Liver (tissue), 9 donors: ENCODE results near the gene RNASE8. TPM values are rescaled to one million over a fixed set of nuclear protein-coding genes. Genes with fewer than 3 reads are reported as not detected.

Experiments used
- DNase-seq: peaks from one replicate; pipeline ENCODE4 v3.0.0-alpha.2; 2017; ENCODE audit warnings: low spot score
- H3K27ac ChIP-seq, 2 donors: one replicate each; pipeline ENCODE4 v1.7.0; 2013; ENCODE audit warnings: inconsistent platforms in 2 of 2, low read length in 2 of 2, control low read depth in 1 of 2, low read depth in 1 of 2, mild to moderate bottlenecking in 1 of 2
- H3K27me3 ChIP-seq, 4 donors: one replicate each; pipeline versions ENCODE4 v1.6.1 to v1.7.0; 2013; ENCODE audit warnings: low read length in 3 of 4, inconsistent platforms in 1 of 4, mild to moderate bottlenecking in 1 of 4, moderate library complexity in 1 of 4; ENCODE audit not compliant: control insufficient read depth in 4 of 4, insufficient read depth in 4 of 4
- H3K36me3 ChIP-seq, 4 donors: one replicate each; pipeline versions ENCODE4 v1.6.1 to v1.7.0; 2013; ENCODE audit warnings: low read length in 3 of 4, mild to moderate bottlenecking in 3 of 4, low read depth in 1 of 4, moderate library complexity in 1 of 4; ENCODE audit not compliant: control insufficient read depth in 4 of 4, insufficient read depth in 3 of 4
- H3K4me1 ChIP-seq, 4 donors: one replicate each; pipeline versions ENCODE4 v1.6.1 to v1.7.0; 2013; ENCODE audit warnings: low read length in 3 of 4, mild to moderate bottlenecking in 3 of 4, moderate library complexity in 1 of 4; ENCODE audit not compliant: control insufficient read depth in 4 of 4, insufficient read depth in 4 of 4
- H3K4me3 ChIP-seq, 3 donors: one replicate each; pipeline versions ENCODE4 v1.6.1 to v1.7.0; 2013; ENCODE audit warnings: low read length in 3 of 3, control low read depth in 1 of 3, low read depth in 1 of 3, mild to moderate bottlenecking in 1 of 3
- H3K9ac ChIP-seq, 2 donors: one replicate each; pipeline ENCODE4 v1.7.0; 2013; ENCODE audit warnings: low read length in 2 of 2, mild to moderate bottlenecking in 2 of 2, moderate library complexity in 2 of 2, control low read depth in 1 of 2, low read depth in 1 of 2
- H3K9me3 ChIP-seq, 4 donors: one replicate each; pipeline versions ENCODE4 v1.6.1 to v1.7.0; 2013; ENCODE audit warnings: low read length in 3 of 4; ENCODE audit not compliant: control insufficient read depth in 4 of 4
- EGR1 ChIP-seq, 2 donors: IDR thresholded peaks; 2 replicates each; pipeline ENCODE4 v1.6.1; 2016 to 2018; ENCODE audit warnings: antibody characterized with exemption in 2 of 2, low read depth in 2 of 2
- FOXA1 ChIP-seq: IDR thresholded peaks from 2 replicates; pipeline ENCODE4 v1.6.1; 2016; ENCODE audit warnings: antibody characterized with exemption
- GABPA ChIP-seq, 2 donors: IDR thresholded peaks in 1 of 2; conservative IDR thresholded peaks in 1 of 2; 2 replicates each; pipeline ENCODE4 v1.6.1; 2016; ENCODE audit warnings: antibody characterized with exemption in 2 of 2, mild to moderate bottlenecking in 1 of 2, moderate library complexity in 1 of 2
- HNF4A ChIP-seq, 2 donors: conservative IDR thresholded peaks; 2 replicates each; pipeline ENCODE4 v1.6.1; 2016; ENCODE audit warnings: antibody characterized with exemption in 2 of 2, mild to moderate bottlenecking in 2 of 2
- HNF4G ChIP-seq: IDR thresholded peaks from 2 replicates; pipeline ENCODE4 v1.6.1; 2016; ENCODE audit warnings: antibody characterized with exemption
- JUND ChIP-seq, 2 donors: IDR thresholded peaks; 2 replicates each; pipeline ENCODE4 v1.6.1; 2016; ENCODE audit warnings: antibody characterized with exemption in 2 of 2
- NR2F2 ChIP-seq: IDR thresholded peaks from 2 replicates; pipeline ENCODE4 v1.6.1; 2016; ENCODE audit warnings: antibody characterized with exemption
- RAD21 ChIP-seq, 2 donors: IDR thresholded peaks; 2 replicates each; pipeline ENCODE4 v1.6.1; 2016; ENCODE audit warnings: antibody characterized with exemption in 2 of 2, mild to moderate bottlenecking in 2 of 2
- RXRA ChIP-seq, 2 donors: IDR thresholded peaks; 2 replicates each; pipeline ENCODE4 v1.6.1; 2017 to 2018; ENCODE audit warnings: antibody characterized with exemption in 2 of 2, mild to moderate bottlenecking in 1 of 2
- SP1 ChIP-seq: IDR thresholded peaks from 2 replicates; pipeline ENCODE4 v1.6.1; 2018; ENCODE audit warnings: antibody characterized with exemption, mild to moderate bottlenecking
- TAF1 ChIP-seq: conservative IDR thresholded peaks from 2 replicates; pipeline ENCODE4 v1.6.1; 2016; ENCODE audit warnings: antibody characterized with exemption, mild to moderate bottlenecking
- YY1 ChIP-seq: IDR thresholded peaks from 2 replicates; pipeline ENCODE4 v1.6.1; 2016; ENCODE audit warnings: antibody characterized with exemption, mild to moderate bottlenecking
- WGBS: extraction: QIAGEN DNeasy Blood & Tissue Kit; methylation state at CpG from one replicate; pipeline ENCODE4 v1.1.7; 2013; 5-methylcytosine and 5-hydroxymethylcytosine counted together
- polyA plus RNA-seq, 2 donors: library from polyadenylated mRNA; stranded (reverse) in 1 of 2; unstranded in 1 of 2; fragments of 200-250 nt in 1 of 2; fragments of >200 nt in 1 of 2; fragmentation: Nextera tagmentation in 1 of 2; extraction: Ambion mirVana in 1 of 2; gene quantifications; one replicate each; pipeline versions ENCODE4 v1.2.1 to v1.2.3, GENCODE V29; 2013 to 2015
- total RNA-seq, 2 donors: library from RNA; depleted of rRNA; stranded (reverse); fragments of >200 nt; gene quantifications; one replicate each; pipeline ENCODE4 v1.2.3, GENCODE V29; 2014
- TF ChIP-seq, protein P1 (sequence below): fragments of 150-350 bp; IDR thresholded peaks from 2 replicates; pipeline ENCODE4 v1.5.1; 2017; ENCODE audit warnings: improper control_type of control experiment, low read depth, low read length; ENCODE audit not compliant: missing input control
- TF ChIP-seq, protein P2 (sequence below): IDR thresholded peaks from 2 replicates; pipeline ENCODE4 v1.6.1; 2016; ENCODE audit warnings: antibody characterized with exemption
- TF ChIP-seq, protein P3 (sequence below): IDR thresholded peaks from 2 replicates; pipeline ENCODE4 v1.6.1; 2016; ENCODE audit warnings: antibody characterized with exemption
- TF ChIP-seq, protein P4 (sequence below): IDR thresholded peaks from 2 replicates; pipeline ENCODE4 v1.6.1; 2016; ENCODE audit warnings: antibody characterized with exemption, mild to moderate bottlenecking
- TF ChIP-seq, protein P5 (sequence below): IDR thresholded peaks from 2 replicates; pipeline ENCODE4 v1.6.1; 2016; ENCODE audit warnings: antibody characterized with exemption
- donor health status: healthy.
- donor health status: healthy.
- donor health status: healthy.
- donor health status: healthy.
- donor health status: healthy.

The RNASE8 gene
- total and polyA plus RNA-seq, 4 donors, result not detected

DNA sequence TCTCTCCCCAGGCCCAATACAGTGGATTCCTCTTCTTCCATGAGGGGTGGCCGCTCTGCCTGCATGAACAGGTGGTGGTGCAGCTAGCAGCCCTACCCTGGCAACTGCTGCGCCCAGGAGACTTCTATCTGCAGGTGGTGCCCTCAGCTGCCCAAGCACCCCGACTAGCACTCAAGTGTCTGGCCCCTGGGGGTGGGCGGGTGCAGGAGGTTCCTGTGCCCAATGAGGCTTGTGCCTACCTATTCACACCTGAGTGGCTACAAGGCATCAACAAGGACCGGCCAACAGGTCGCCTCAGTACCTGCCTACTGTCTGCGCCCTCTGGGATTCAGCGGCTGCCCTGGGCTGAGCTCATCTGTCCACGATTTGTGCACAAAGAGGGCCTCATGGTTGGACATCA is 16.3 kb downstream of the RNASE8 start:
- no peak for TF ChIP-seq RXRA (IDR thresholded peaks at IDR 0.05)
- TF ChIP-seq, protein P1, sequence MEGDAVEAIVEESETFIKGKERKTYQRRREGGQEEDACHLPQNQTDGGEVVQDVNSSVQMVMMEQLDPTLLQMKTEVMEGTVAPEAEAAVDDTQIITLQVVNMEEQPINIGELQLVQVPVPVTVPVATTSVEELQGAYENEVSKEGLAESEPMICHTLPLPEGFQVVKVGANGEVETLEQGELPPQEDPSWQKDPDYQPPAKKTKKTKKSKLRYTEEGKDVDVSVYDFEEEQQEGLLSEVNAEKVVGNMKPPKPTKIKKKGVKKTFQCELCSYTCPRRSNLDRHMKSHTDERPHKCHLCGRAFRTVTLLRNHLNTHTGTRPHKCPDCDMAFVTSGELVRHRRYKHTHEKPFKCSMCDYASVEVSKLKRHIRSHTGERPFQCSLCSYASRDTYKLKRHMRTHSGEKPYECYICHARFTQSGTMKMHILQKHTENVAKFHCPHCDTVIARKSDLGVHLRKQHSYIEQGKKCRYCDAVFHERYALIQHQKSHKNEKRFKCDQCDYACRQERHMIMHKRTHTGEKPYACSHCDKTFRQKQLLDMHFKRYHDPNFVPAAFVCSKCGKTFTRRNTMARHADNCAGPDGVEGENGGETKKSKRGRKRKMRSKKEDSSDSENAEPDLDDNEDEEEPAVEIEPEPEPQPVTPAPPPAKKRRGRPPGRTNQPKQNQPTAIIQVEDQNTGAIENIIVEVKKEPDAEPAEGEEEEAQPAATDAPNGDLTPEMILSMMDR, result no peak
- TF ChIP-seq GABPA (IDR thresholded peaks at IDR 0.05 in 1 of 2, conservative IDR thresholded peaks at IDR 0.05 in 1 of 2), result no peak
- TF ChIP-seq HNF4A (conservative IDR thresholded peaks at IDR 0.05), result no peak
- TF ChIP-seq, protein P2, sequence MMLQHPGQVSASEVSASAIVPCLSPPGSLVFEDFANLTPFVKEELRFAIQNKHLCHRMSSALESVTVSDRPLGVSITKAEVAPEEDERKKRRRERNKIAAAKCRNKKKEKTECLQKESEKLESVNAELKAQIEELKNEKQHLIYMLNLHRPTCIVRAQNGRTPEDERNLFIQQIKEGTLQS, result no peak
- no peak for TF ChIP-seq NR2F2
- TF ChIP-seq SP1, result no peak
- TF ChIP-seq, protein P3, sequence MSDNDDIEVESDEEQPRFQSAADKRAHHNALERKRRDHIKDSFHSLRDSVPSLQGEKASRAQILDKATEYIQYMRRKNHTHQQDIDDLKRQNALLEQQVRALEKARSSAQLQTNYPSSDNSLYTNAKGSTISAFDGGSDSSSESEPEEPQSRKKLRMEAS, result no peak
- TF ChIP-seq TAF1, result no peak
- TF ChIP-seq YY1, result no peak
- no peak for TF ChIP-seq JUND (IDR thresholded peaks at IDR 0.05)
- TF ChIP-seq FOXA1, result no peak
- TF ChIP-seq, protein P4, sequence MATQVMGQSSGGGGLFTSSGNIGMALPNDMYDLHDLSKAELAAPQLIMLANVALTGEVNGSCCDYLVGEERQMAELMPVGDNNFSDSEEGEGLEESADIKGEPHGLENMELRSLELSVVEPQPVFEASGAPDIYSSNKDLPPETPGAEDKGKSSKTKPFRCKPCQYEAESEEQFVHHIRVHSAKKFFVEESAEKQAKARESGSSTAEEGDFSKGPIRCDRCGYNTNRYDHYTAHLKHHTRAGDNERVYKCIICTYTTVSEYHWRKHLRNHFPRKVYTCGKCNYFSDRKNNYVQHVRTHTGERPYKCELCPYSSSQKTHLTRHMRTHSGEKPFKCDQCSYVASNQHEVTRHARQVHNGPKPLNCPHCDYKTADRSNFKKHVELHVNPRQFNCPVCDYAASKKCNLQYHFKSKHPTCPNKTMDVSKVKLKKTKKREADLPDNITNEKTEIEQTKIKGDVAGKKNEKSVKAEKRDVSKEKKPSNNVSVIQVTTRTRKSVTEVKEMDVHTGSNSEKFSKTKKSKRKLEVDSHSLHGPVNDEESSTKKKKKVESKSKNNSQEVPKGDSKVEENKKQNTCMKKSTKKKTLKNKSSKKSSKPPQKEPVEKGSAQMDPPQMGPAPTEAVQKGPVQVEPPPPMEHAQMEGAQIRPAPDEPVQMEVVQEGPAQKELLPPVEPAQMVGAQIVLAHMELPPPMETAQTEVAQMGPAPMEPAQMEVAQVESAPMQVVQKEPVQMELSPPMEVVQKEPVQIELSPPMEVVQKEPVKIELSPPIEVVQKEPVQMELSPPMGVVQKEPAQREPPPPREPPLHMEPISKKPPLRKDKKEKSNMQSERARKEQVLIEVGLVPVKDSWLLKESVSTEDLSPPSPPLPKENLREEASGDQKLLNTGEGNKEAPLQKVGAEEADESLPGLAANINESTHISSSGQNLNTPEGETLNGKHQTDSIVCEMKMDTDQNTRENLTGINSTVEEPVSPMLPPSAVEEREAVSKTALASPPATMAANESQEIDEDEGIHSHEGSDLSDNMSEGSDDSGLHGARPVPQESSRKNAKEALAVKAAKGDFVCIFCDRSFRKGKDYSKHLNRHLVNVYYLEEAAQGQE, result no peak
- no peak for TF ChIP-seq HNF4G
- no peak for TF ChIP-seq EGR1 (IDR thresholded peaks at IDR 0.05; ENCODE audit: low read depth in 2 of 2)
- no peak overlapping the region for H3K9ac ChIP-seq
- DNase-seq, result no peak
- no peaks in the 10 kb centered on the region for H3K27me3 ChIP-seq
- WGBS, result 88% methylated on average over 9 of the region's 9 CpGs
- H3K4me3 ChIP-seq, result no peak overlapping the region
- H3K9me3 ChIP-seq, result no peaks in the 10 kb centered on the region
- peaks cover 7 to 37% (median 26%) of the 10 kb centered on the region in 4 donors for H3K4me1 ChIP-seq
- no peak overlapping the region for H3K27ac ChIP-seq
- H3K36me3 ChIP-seq, result peaks cover 5 to 38% (median 18%) of the 10 kb centered on the region in 4 donors

DNA sequence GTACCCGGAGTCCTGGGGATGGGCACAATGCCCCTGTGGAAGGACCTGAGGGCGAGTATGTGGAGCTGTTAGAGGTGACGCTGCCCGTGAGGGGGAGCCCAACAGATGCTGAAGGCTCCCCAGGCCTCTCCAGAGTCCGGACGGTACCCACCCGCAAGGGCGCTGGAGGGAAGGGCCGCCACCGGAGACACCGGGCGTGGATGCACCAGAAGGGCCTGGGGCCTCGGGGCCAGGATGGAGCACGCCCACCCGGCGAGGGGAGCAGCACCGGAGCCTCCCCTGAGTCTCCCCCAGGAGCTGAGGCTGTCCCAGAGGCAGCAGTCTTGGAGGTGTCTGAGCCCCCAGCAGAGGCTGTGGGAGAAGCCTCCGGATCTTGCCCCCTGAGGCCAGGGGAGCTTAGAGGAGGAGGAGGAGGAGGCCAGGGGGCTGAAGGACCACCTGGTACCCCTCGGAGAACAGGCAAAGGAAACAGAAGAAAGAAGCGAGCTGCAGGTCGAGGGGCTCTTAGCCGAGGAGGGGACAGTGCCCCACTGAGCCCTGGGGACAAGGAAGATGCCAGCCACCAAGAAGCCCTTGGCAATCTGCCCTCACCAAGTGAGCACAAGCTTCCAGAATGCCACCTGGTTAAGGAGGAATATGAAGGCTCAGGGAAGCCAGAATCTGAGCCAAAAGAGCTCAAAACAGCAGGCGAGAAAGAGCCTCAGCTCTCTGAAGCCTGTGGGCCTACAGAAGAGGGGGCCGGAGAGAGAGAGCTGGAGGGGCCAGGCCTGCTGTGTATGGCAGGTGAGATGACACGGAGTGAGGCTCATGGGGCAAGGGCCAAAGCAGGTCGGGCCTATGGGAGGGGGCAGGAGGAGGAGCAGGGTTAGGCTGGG is 17.0 kb downstream of the RNASE8 start:
- TF ChIP-seq JUND (IDR thresholded peaks at IDR 0.05) (no peak), EGR1 (IDR thresholded peaks at IDR 0.05; ENCODE audit: low read depth in 2 of 2) (no peak), RAD21 (IDR thresholded peaks at IDR 0.05) (no peak), HNF4A (conservative IDR thresholded peaks at IDR 0.05) (no peak), GABPA (IDR thresholded peaks at IDR 0.05 in 1 of 2, conservative IDR thresholded peaks at IDR 0.05 in 1 of 2) (no peak), YY1 (no peak), RXRA (IDR thresholded peaks at IDR 0.05) (no peak)
- TF ChIP-seq, protein P5, sequence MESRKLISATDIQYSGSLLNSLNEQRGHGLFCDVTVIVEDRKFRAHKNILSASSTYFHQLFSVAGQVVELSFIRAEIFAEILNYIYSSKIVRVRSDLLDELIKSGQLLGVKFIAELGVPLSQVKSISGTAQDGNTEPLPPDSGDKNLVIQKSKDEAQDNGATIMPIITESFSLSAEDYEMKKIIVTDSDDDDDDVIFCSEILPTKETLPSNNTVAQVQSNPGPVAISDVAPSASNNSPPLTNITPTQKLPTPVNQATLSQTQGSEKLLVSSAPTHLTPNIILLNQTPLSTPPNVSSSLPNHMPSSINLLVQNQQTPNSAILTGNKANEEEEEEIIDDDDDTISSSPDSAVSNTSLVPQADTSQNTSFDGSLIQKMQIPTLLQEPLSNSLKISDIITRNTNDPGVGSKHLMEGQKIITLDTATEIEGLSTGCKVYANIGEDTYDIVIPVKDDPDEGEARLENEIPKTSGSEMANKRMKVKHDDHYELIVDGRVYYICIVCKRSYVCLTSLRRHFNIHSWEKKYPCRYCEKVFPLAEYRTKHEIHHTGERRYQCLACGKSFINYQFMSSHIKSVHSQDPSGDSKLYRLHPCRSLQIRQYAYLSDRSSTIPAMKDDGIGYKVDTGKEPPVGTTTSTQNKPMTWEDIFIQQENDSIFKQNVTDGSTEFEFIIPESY, result no peak
- TF ChIP-seq, protein P3, result no peak
- TF ChIP-seq, protein P2, result no peak
- TF ChIP-seq, protein P1, result no peak
- H3K4me3 ChIP-seq, result no peak overlapping the region
- 90% methylated on average over 26 of the region's 26 CpGs for WGBS
- no peak overlapping the region for H3K27ac ChIP-seq
- H3K9ac ChIP-seq, result no peak overlapping the region
- H3K27me3 ChIP-seq, result no peaks in the 10 kb centered on the region
- H3K9me3 ChIP-seq, result no peaks in the 10 kb centered on the region
- peaks cover 2 to 30% (median 19%) of the 10 kb centered on the region in 4 donors for H3K4me1 ChIP-seq
- no peak for DNase-seq
- H3K36me3 ChIP-seq, result peaks cover 5 to 45% (median 25%) of the 10 kb centered on the region in 4 donors
